Measurements from ENCODE around the gene SIX2. TPM values are rescaled to one million over a fixed set of nuclear protein-coding genes. Genes with fewer than 3 reads are reported as not detected.

SIX2 gene
- total and polyA plus RNA-seq, 4 donors = not detected

GRCh38 chr2:44975571-44976450 lies 33.4 kb downstream of the SIX2 start:
- no peak overlapping the region for H3K27ac ChIP-seq (ENCODE audit: low read depth in 1 of 2, low read length in 2 of 2)
- no peaks in the 10 kb centered on the region for H3K9me3 ChIP-seq (ENCODE audit: control insufficient read depth in 4 of 4, low read length in 3 of 4)
- H3K36me3 ChIP-seq (ENCODE audit: control insufficient read depth in 4 of 4, insufficient read depth in 3 of 4, low read depth in 1 of 4, low read length in 3 of 4) = no peaks in the 10 kb centered on the region
- TF ChIP-seq, protein P1, sequence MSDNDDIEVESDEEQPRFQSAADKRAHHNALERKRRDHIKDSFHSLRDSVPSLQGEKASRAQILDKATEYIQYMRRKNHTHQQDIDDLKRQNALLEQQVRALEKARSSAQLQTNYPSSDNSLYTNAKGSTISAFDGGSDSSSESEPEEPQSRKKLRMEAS (IDR thresholded peaks at IDR 0.05) = no peak
- TF ChIP-seq HNF4G (IDR thresholded peaks at IDR 0.05) = no peak
- TF ChIP-seq, protein P2, sequence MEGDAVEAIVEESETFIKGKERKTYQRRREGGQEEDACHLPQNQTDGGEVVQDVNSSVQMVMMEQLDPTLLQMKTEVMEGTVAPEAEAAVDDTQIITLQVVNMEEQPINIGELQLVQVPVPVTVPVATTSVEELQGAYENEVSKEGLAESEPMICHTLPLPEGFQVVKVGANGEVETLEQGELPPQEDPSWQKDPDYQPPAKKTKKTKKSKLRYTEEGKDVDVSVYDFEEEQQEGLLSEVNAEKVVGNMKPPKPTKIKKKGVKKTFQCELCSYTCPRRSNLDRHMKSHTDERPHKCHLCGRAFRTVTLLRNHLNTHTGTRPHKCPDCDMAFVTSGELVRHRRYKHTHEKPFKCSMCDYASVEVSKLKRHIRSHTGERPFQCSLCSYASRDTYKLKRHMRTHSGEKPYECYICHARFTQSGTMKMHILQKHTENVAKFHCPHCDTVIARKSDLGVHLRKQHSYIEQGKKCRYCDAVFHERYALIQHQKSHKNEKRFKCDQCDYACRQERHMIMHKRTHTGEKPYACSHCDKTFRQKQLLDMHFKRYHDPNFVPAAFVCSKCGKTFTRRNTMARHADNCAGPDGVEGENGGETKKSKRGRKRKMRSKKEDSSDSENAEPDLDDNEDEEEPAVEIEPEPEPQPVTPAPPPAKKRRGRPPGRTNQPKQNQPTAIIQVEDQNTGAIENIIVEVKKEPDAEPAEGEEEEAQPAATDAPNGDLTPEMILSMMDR (IDR thresholded peaks at IDR 0.05; ENCODE audit: low read depth, low read length, missing input control) = no peak
- no peak for TF ChIP-seq TAF1 (conservative IDR thresholded peaks at IDR 0.05)
- TF ChIP-seq, protein P3, sequence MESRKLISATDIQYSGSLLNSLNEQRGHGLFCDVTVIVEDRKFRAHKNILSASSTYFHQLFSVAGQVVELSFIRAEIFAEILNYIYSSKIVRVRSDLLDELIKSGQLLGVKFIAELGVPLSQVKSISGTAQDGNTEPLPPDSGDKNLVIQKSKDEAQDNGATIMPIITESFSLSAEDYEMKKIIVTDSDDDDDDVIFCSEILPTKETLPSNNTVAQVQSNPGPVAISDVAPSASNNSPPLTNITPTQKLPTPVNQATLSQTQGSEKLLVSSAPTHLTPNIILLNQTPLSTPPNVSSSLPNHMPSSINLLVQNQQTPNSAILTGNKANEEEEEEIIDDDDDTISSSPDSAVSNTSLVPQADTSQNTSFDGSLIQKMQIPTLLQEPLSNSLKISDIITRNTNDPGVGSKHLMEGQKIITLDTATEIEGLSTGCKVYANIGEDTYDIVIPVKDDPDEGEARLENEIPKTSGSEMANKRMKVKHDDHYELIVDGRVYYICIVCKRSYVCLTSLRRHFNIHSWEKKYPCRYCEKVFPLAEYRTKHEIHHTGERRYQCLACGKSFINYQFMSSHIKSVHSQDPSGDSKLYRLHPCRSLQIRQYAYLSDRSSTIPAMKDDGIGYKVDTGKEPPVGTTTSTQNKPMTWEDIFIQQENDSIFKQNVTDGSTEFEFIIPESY (IDR thresholded peaks at IDR 0.05) = no peak
- no peak for TF ChIP-seq RXRA (IDR thresholded peaks at IDR 0.05)
- TF ChIP-seq HNF4A (conservative IDR thresholded peaks at IDR 0.05) = no peak
- TF ChIP-seq ATF3 (IDR thresholded peaks at IDR 0.05) = no peak
- no peak for TF ChIP-seq RAD21 (IDR thresholded peaks at IDR 0.05)
- no peak for TF ChIP-seq EGR1 (IDR thresholded peaks at IDR 0.05; ENCODE audit: low read depth in 2 of 2)
- no peak for TF ChIP-seq GABPA (IDR thresholded peaks at IDR 0.05 in 1 of 2, conservative IDR thresholded peaks at IDR 0.05 in 1 of 2)
- TF ChIP-seq FOXA2 (IDR thresholded peaks at IDR 0.05) = no peak
- no peak for TF ChIP-seq YY1 (IDR thresholded peaks at IDR 0.05)
- TF ChIP-seq FOXA1 (IDR thresholded peaks at IDR 0.05) = no peak
- TF ChIP-seq JUND (IDR thresholded peaks at IDR 0.05) = no peak
- no peak for TF ChIP-seq REST (IDR thresholded peaks at IDR 0.05)
- no peak for TF ChIP-seq NR2F2 (IDR thresholded peaks at IDR 0.05)
- no peak for TF ChIP-seq SP1 (IDR thresholded peaks at IDR 0.05)
- H3K4me3 ChIP-seq (ENCODE audit: low read depth in 1 of 3, low read length in 3 of 3) = no peak overlapping the region
- H3K9ac ChIP-seq (ENCODE audit: low read depth in 1 of 2, low read length in 2 of 2) = no peak overlapping the region
- no peak for DNase-seq (ENCODE audit: low spot score)
- peaks cover 0 to 5% (median 2%) of the 10 kb centered on the region in 4 donors for H3K27me3 ChIP-seq (ENCODE audit: control insufficient read depth in 4 of 4, insufficient read depth in 4 of 4, low read length in 3 of 4)
- 77% methylated on average over 24 of the region's 24 CpGs for WGBS
- H3K4me1 ChIP-seq (ENCODE audit: control insufficient read depth in 4 of 4, insufficient read depth in 4 of 4, low read length in 3 of 4) = no peaks in the 10 kb centered on the region
